ENCODE data around the gene PTGES2. TPM values are rescaled to one million over a fixed set of nuclear protein-coding genes. Genes with fewer than 3 reads are reported as not detected.

PTGES2 gene
- 63.2 and 72.2 TPM in 2 replicates for total RNA-seq
- long read RNA-seq, partial matches to known transcripts, result 0 of 1 reads
- long read RNA-seq, other reads (novel, unspliced or antisense), result 1 of 1 reads

DNA sequence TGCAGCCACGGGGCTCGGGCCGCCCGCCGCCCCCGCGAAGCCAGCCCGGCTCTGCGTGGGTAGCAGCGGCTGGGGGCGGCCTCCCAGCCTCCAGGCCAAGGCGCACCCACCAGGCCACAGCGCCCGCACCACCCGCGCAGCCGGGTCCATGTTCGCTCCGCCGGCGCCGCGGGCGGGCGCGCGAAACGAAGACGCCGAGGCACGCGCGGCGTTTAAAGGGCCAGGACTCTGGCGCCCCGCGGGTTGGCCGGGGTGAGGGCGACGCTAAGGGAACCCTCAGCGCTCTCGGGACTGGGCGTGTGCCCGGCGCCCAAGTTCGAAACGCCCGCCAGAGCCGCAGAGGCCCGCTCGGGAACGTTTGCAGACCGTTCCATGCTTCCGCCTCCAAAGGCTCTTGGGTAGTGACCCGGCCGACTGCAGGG is at the start of gene PTGES2:
Gene PTGES2 (minus strand): TSS at position 162 of the 422 bp plus-strand sequence. CDS start 12 bp downstream, at position 150.
- Mint-ChIP-seq H3K4me1 (peaks cover 25% of the 10 kb centered on the region), H3K27me3 (ENCODE audit: low read depth) (peaks cover under 1% of the 10 kb centered on the region), H3K36me3 (ENCODE audit: low read depth) (peaks cover 6% of the 10 kb centered on the region), H3K27ac (ENCODE audit: unreplicated experiment) (peak within 1 kb of the TSS; percentile 99), H3K4me3 (peak within 1 kb of the TSS; percentile 99), H3K9me3 (peaks cover 4% of the 10 kb centered on the region)
- TF ChIP-seq, protein P1, sequence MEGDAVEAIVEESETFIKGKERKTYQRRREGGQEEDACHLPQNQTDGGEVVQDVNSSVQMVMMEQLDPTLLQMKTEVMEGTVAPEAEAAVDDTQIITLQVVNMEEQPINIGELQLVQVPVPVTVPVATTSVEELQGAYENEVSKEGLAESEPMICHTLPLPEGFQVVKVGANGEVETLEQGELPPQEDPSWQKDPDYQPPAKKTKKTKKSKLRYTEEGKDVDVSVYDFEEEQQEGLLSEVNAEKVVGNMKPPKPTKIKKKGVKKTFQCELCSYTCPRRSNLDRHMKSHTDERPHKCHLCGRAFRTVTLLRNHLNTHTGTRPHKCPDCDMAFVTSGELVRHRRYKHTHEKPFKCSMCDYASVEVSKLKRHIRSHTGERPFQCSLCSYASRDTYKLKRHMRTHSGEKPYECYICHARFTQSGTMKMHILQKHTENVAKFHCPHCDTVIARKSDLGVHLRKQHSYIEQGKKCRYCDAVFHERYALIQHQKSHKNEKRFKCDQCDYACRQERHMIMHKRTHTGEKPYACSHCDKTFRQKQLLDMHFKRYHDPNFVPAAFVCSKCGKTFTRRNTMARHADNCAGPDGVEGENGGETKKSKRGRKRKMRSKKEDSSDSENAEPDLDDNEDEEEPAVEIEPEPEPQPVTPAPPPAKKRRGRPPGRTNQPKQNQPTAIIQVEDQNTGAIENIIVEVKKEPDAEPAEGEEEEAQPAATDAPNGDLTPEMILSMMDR (conservative IDR thresholded peaks at IDR 0.05), result no peak
- peak; percentile 69 for DNase-seq (ENCODE audit: low read depth, low spot score)

DNA sequence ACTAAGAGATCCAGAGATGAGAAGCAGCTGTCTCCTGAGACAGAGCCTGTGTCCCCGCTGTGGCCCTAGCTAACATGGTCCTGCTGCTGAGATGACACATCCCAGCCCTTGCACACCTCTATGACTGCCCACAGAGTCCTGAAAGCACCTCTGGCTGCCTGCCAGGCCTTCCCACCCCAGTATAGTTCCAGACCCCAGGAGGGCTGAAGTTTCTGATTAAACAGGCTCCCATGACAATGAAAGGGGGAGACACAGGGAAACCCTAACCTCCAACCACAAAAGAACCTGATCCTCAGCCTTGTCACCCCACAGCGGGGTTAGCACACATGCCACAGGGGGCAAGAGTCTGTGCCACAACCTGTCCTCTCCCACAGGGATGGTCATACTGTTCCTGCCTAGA is 48.2 kb upstream of the PTGES2 start:
- H3K27ac Mint-ChIP-seq (ENCODE audit: unreplicated experiment), result peak overlapping the region; percentile 50
- no peak overlapping the region for H3K4me3 Mint-ChIP-seq
- H3K4me1 Mint-ChIP-seq, result no peaks in the 10 kb centered on the region
- TF ChIP-seq, protein P1 (conservative IDR thresholded peaks at IDR 0.05), result no peak
- H3K27me3 Mint-ChIP-seq (ENCODE audit: low read depth), result no peaks in the 10 kb centered on the region
- no peaks in the 10 kb centered on the region for H3K9me3 Mint-ChIP-seq
- no peak for DNase-seq (ENCODE audit: low read depth, low spot score)
- H3K36me3 Mint-ChIP-seq (ENCODE audit: low read depth), result peaks cover 19% of the 10 kb centered on the region

DNA sequence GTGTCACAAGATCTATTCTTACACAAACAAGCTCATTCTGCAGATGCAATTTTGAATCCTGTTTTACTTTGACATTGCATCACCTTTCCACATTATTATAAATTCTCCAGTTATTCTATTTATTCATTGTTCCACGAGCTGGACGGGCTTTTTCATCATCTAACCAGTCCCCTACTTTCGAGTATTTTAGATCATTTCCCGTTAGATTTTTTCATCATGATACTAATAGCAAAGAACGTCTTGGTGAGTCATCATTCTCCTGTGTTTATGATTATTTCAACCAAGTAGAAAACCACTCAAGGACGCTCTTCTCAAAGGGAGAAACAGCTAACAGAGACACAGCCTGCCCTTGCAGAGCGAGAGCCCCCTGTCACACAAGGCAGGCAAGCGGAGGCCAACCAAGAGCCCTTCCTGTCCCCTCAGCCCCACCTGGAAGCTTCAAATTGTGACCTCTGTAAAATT is 47.6 kb upstream of the PTGES2 start:
- Mint-ChIP-seq H3K9me3 (no peaks in the 10 kb centered on the region), H3K4me3 (no peak overlapping the region), H3K27ac (ENCODE audit: unreplicated experiment) (no peak overlapping the region), H3K36me3 (ENCODE audit: low read depth) (peaks cover 16% of the 10 kb centered on the region), H3K4me1 (no peaks in the 10 kb centered on the region), H3K27me3 (ENCODE audit: low read depth) (no peaks in the 10 kb centered on the region)
- DNase-seq (ENCODE audit: low read depth, low spot score), result no peak
- TF ChIP-seq, protein P1 (conservative IDR thresholded peaks at IDR 0.05), result no peak

DNA sequence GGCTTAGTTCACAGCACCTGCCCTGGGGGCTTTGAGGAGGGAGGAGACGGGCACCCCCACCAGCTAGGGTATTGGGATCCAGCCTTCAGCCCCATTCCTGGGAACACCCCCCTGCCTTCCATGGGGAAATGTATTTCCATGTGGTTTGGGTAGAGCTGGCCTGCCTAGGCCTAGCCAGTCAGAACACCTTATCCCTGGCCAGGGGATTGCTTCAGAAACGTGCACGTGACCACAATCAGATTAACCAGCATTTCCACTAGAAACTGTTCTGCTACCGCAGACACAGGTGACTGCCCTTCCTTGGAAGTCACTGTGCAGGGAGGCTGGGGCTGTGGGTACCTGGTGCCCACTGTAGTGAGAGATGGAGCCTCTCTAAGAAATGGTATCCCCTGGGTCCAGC is 46.5 kb upstream of the PTGES2 start:
- Mint-ChIP-seq H3K27ac (ENCODE audit: unreplicated experiment) (peak overlapping the region; percentile 19), H3K36me3 (ENCODE audit: low read depth) (peaks cover 7% of the 10 kb centered on the region), H3K4me1 (no peaks in the 10 kb centered on the region), H3K27me3 (ENCODE audit: low read depth) (no peaks in the 10 kb centered on the region), H3K9me3 (no peaks in the 10 kb centered on the region), H3K4me3 (no peak overlapping the region)
- no peak for DNase-seq (ENCODE audit: low read depth, low spot score)
- TF ChIP-seq, protein P1 (conservative IDR thresholded peaks at IDR 0.05), result no peak

DNA sequence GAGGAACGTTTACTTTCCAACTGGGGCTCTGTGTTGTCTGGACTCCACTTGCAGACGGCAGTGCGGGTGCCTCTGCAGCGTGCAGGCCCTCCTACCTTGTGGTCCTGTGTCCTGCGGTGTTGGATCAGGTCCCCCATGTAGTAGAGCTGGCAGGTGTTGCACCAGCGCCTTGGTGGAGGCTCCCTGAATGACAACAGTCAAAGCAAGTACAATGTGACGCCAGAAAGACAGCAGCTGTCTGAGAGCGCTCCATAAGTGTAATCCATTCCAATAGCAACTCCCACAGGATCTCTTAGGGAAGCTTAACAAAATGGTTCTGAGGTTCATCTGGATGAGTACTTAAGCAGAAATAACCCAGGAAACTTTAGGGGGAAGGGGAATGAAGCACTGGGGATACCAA is 42.4 kb upstream of the PTGES2 start:
- TF ChIP-seq, protein P1 (conservative IDR thresholded peaks at IDR 0.05), result no peak
- Mint-ChIP-seq H3K27me3 (ENCODE audit: low read depth) (no peaks in the 10 kb centered on the region), H3K9me3 (no peaks in the 10 kb centered on the region), H3K36me3 (ENCODE audit: low read depth) (peaks cover 10% of the 10 kb centered on the region), H3K4me3 (no peak overlapping the region), H3K4me1 (no peaks in the 10 kb centered on the region), H3K27ac (ENCODE audit: unreplicated experiment) (no peak overlapping the region)
- DNase-seq (ENCODE audit: low read depth, low spot score), result no peak
